H9 (cell line): ENCODE results near the gene HEG1. TPM values are rescaled to one million over a fixed set of nuclear protein-coding genes. Genes with fewer than 3 reads are reported as not detected.

Experiments used
- DNase-seq: peaks from one replicate; pipeline ENCODE4 v3.0.0-alpha.2; 2017
- H2AFZ ChIP-seq: one replicate; pipeline ENCODE4 v1.6.1; 2013; ENCODE audit warnings: mild to moderate bottlenecking, low read length, control low read depth, moderate library complexity
- H2AK5ac ChIP-seq: 2 replicates; pipeline ENCODE4 v1.6.1; 2013; ENCODE audit warnings: low read length, control low read depth, mixed read lengths; ENCODE audit not compliant: insufficient read length
- H2BK120ac ChIP-seq: one replicate; pipeline ENCODE4 v1.6.1; 2013; ENCODE audit warnings: low read depth, mild to moderate bottlenecking, low read length, control low read depth, inconsistent platforms; ENCODE audit not compliant: poor library complexity, severe bottlenecking
- H2BK12ac ChIP-seq: 2 replicates; pipeline ENCODE4 v1.6.1; 2013; ENCODE audit warnings: low read length, control low read depth, mixed read lengths, low read depth; ENCODE audit not compliant: insufficient read length
- H2BK15ac ChIP-seq: 2 replicates; pipeline ENCODE4 v1.6.1; 2013; ENCODE audit warnings: low read depth, low read length, control low read depth
- H2BK20ac ChIP-seq: one replicate; pipeline ENCODE4 v1.6.1; 2013; ENCODE audit warnings: low read depth, mild to moderate bottlenecking, low read length, control low read depth, inconsistent platforms; ENCODE audit not compliant: poor library complexity, severe bottlenecking
- H2BK5ac ChIP-seq: 2 replicates; pipeline ENCODE4 v1.6.1; 2013; ENCODE audit warnings: low read length, control low read depth, mixed read lengths; ENCODE audit not compliant: insufficient read length
- H3K14ac ChIP-seq: 2 replicates; pipeline ENCODE4 v1.6.1; 2013; ENCODE audit warnings: low read length, control low read depth; ENCODE audit not compliant: insufficient read depth
- H3K18ac ChIP-seq: 2 replicates; pipeline ENCODE4 v1.6.1; 2013; ENCODE audit warnings: low read depth, mild to moderate bottlenecking, mixed read lengths, low read length, control low read depth; ENCODE audit not compliant: insufficient read length
- H3K23ac ChIP-seq: 2 replicates; pipeline ENCODE4 v1.6.1; 2013; ENCODE audit warnings: low read length, control low read depth, mixed read lengths, low read depth; ENCODE audit not compliant: insufficient read length
- H3K23me2 ChIP-seq: 2 replicates; pipeline ENCODE4 v1.6.1; 2013; ENCODE audit warnings: low read depth, mild to moderate bottlenecking, mixed read lengths, low read length, control low read depth; ENCODE audit not compliant: insufficient read length, poor library complexity, severe bottlenecking
- H3K27ac ChIP-seq: 2 replicates; pipeline ENCODE4 v1.5.1; 2013; ENCODE audit warnings: low read length, control low read depth, mixed read lengths, low read depth; ENCODE audit not compliant: insufficient read length
- H3K27me3 ChIP-seq: 2 replicates; pipeline ENCODE4 v1.6.1; 2013; ENCODE audit warnings: low read length, control low read depth, inconsistent platforms; ENCODE audit not compliant: insufficient read depth
- H3K4ac ChIP-seq: 2 replicates; pipeline ENCODE4 v1.6.1; 2013; ENCODE audit warnings: low read depth, mild to moderate bottlenecking, control low read depth, inconsistent platforms, low read length, moderate library complexity
- H3K4me1 ChIP-seq: 2 replicates; pipeline ENCODE4 v1.6.1; 2013; ENCODE audit warnings: low read length, control low read depth, inconsistent platforms; ENCODE audit not compliant: insufficient read depth
- H3K4me2 ChIP-seq: 2 replicates; pipeline ENCODE4 v1.6.1; 2013; ENCODE audit warnings: low read length, control low read depth, mixed read lengths; ENCODE audit not compliant: insufficient read length, insufficient read depth
- H3K56ac ChIP-seq: 2 replicates; pipeline ENCODE4 v1.6.1; 2013; ENCODE audit warnings: low read depth, mild to moderate bottlenecking, mixed read lengths, low read length, control low read depth; ENCODE audit not compliant: insufficient read length
- H3K79me1 ChIP-seq: 2 replicates; pipeline ENCODE4 v1.6.1; 2013; ENCODE audit warnings: low read depth, mild to moderate bottlenecking, moderate library complexity, low read length, control low read depth, inconsistent platforms; ENCODE audit not compliant: insufficient read depth, poor library complexity, severe bottlenecking
- H3K79me2 ChIP-seq: 2 replicates; pipeline ENCODE4 v1.6.1; 2013; ENCODE audit warnings: low read length, control low read depth, inconsistent platforms; ENCODE audit not compliant: insufficient read depth
- H3K9ac ChIP-seq: 2 replicates; pipeline ENCODE4 v1.6.1; 2013; ENCODE audit warnings: low read length, control low read depth, mixed read lengths; ENCODE audit not compliant: insufficient read length; ENCODE audit errors: extremely low read depth
- H3K9me3 ChIP-seq: one replicate; pipeline ENCODE4 v1.6.1; 2013; ENCODE audit warnings: low read depth, low read length, inconsistent platforms; ENCODE audit not compliant: control insufficient read depth
- H3T11ph ChIP-seq: one replicate; pipeline ENCODE4 v1.6.1; 2013; ENCODE audit warnings: mild to moderate bottlenecking, low read length, control low read depth, inconsistent platforms
- H4K20me1 ChIP-seq: one replicate; pipeline ENCODE4 v1.6.1; 2013; ENCODE audit not compliant: control insufficient read depth, insufficient read length, insufficient read depth
- H4K5ac ChIP-seq: 2 replicates; pipeline ENCODE4 v1.6.1; 2013; ENCODE audit warnings: low read depth, mild to moderate bottlenecking, mixed read lengths, low read length, control low read depth; ENCODE audit not compliant: insufficient read length
- H4K8ac ChIP-seq: replicated peaks from 2 replicates; pipeline ENCODE4 v1.6.1; 2013; ENCODE audit warnings: low read length, control low read depth, mixed read lengths, low read depth; ENCODE audit not compliant: insufficient read length
- H4K91ac ChIP-seq: 2 replicates; pipeline ENCODE4 v1.6.1; 2013; ENCODE audit warnings: low read depth, mild to moderate bottlenecking, moderate library complexity, mixed read lengths, low read length, control low read depth; ENCODE audit not compliant: insufficient read length
- H3K27ac Mint-ChIP-seq, 3 experiments: 2 replicates in 2 of 3; 3 replicates in 1 of 3; pipeline ENCODE4 v1.8.0; 2020 to 2021; ENCODE audit warnings: mixed read lengths in 3 of 3, mild to moderate bottlenecking in 1 of 3, moderate library complexity in 1 of 3
- H3K27me3 Mint-ChIP-seq: 2 replicates; pipeline ENCODE4 v1.8.0; 2021; ENCODE audit warnings: low read depth, mild to moderate bottlenecking, moderate library complexity, mixed read lengths
- H3K36me3 Mint-ChIP-seq, 3 experiments: 2 replicates in 2 of 3; 3 replicates in 1 of 3; pipeline ENCODE4 v1.8.0; 2020 to 2021; ENCODE audit warnings: low read depth in 3 of 3, mixed read lengths in 3 of 3; ENCODE audit not compliant: insufficient read depth in 1 of 3
- H3K4me1 Mint-ChIP-seq, 2 experiments: 2 replicates each; pipeline ENCODE4 v1.8.0; 2020; ENCODE audit warnings: mixed read lengths in 2 of 2
- H3K4me3 Mint-ChIP-seq, 2 experiments: 2 replicates in 1 of 2; 3 replicates in 1 of 2; pipeline ENCODE4 v1.8.0; 2020 to 2021; ENCODE audit warnings: mild to moderate bottlenecking in 2 of 2, mixed read lengths in 2 of 2, moderate library complexity in 1 of 2
- H3K9me3 Mint-ChIP-seq, 2 experiments: 2 replicates in 1 of 2; 3 replicates in 1 of 2; pipeline ENCODE4 v1.8.0; 2020; ENCODE audit warnings: mild to moderate bottlenecking in 2 of 2, mixed read lengths in 2 of 2, moderate library complexity in 1 of 2
- CTCF ChIP-seq: fragments of 200-600 bp; sonication (generic); conservative IDR thresholded peaks from 3 replicates; pipeline ENCODE4 v1.8.0; 2021; ENCODE audit warnings: antibody characterized with exemption, mild to moderate bottlenecking
- WGBS: extraction: QIAGEN DNeasy Blood & Tissue Kit; methylation state at CpG from one replicate; pipeline ENCODE4 v1.1.7; 2013; ENCODE audit warnings: missing lambda C conversion rate, low lambda C conversion rate, mixed read lengths; ENCODE audit not compliant: insufficient read length; ENCODE audit errors: extremely low coverage; 5-methylcytosine and 5-hydroxymethylcytosine counted together
- total RNA-seq: library from RNA; stranded (reverse); gene quantifications from 2 replicates; pipeline ENCODE4 v1.2.1, GENCODE V29; 2021

Gene HEG1
- total RNA-seq, 1 experiment from 2014 or later = 10.3 TPM

GRCh38 chr3:125057186-125057850 is 1.5 kb upstream of the HEG1 start:
- Histone ChIP-seq H3K18ac (no peak overlapping the region), H3T11ph (no peak overlapping the region), H3K4me1 (peaks cover 7% of the 10 kb centered on the region; the same call in 1 of the 2 replicates), H2BK5ac (no peak overlapping the region), H3K9ac (no peak overlapping the region), H3K79me2 (no peaks in the 10 kb centered on the region), H2BK12ac (no peak overlapping the region), H2BK120ac (no peak overlapping the region), H4K8ac (no peak overlapping the region), H3K79me1 (no peaks in the 10 kb centered on the region), H3K14ac (no peak overlapping the region), H4K5ac (no peak overlapping the region), H3K9me3 (no peaks in the 10 kb centered on the region), H2AFZ (no peak overlapping the region), H3K23me2 (peaks cover 14% of the 10 kb centered on the region), H4K20me1 (no peaks in the 10 kb centered on the region), H3K4me2 (no peak overlapping the region), H3K23ac (no peak overlapping the region), H4K91ac (no peak overlapping the region), H2BK20ac (no peak overlapping the region), H3K56ac (no peak overlapping the region), H3K27me3 (peaks cover 14% of the 10 kb centered on the region; the same call in 1 of the 2 replicates), H3K27ac (no peak overlapping the region), H2BK15ac (no peak overlapping the region), H2AK5ac (no peak overlapping the region), H3K4ac (no peak overlapping the region)
- WGBS = no CpG with 5 or more reads among the region's 3 CpGs
- peak overlapping the region in 1 of 2 experiments; percentile 56; a peak in 2 of 5 replicates for H3K4me3 Mint-ChIP-seq
- DNase-seq = no peak
- H3K27me3 Mint-ChIP-seq = peaks cover 77% of the 10 kb centered on the region
- peaks cover 0 to 3% of the 10 kb centered on the region in 2 experiments; a peak in 2 of 5 replicates for H3K9me3 Mint-ChIP-seq
- H3K36me3 Mint-ChIP-seq = no peaks in the 10 kb centered on the region
- peaks cover 59 to 60% of the 10 kb centered on the region in 2 experiments for H3K4me1 Mint-ChIP-seq
- TF ChIP-seq CTCF = no peak
- H3K27ac Mint-ChIP-seq = no peak overlapping the region
